Measurements from ENCODE around the gene CTNNA3.

Gene CTNNA3

GRCh38 chr10:67385089-67385488 lies 310.9 kb downstream of the CTNNA3 start:
- ATAC-seq (replicated peaks), result no peak
- Mint-ChIP-seq H3K4me3 (no peak overlapping the region), H3K27me3 (peaks cover 0 to 17% of the 10 kb centered on the region in 2 donors)

GRCh38 chr10:67331121-67331910 lies 364.7 kb downstream of the CTNNA3 start:
- Mint-ChIP-seq H3K27me3 (no peaks in the 10 kb centered on the region), H3K9me3 (peaks cover 0 to 7% of the 10 kb centered on the region in 2 donors), H3K4me3 (no peak overlapping the region), H3K4me1 (no peaks in the 10 kb centered on the region), H3K36me3 (no peaks in the 10 kb centered on the region), H3K27ac (no peak overlapping the region)
- DNase-seq, result no peak
- ATAC-seq (replicated peaks), result no peak

More at GRCh38 chr10:67385089-67385488, 310.9 kb downstream of the CTNNA3 start:
- Mint-ChIP-seq H3K27ac (no peak overlapping the region), H3K9me3 (peaks cover 0 to 3% of the 10 kb centered on the region in 2 donors), H3K36me3 (no peaks in the 10 kb centered on the region), H3K4me1 (peaks cover 0 to 2% of the 10 kb centered on the region in 2 donors)
- DNase-seq, result no peak

GRCh38 chr10:67327626-67328535 lies 368.1 kb downstream of the CTNNA3 start:
- peaks cover 0 to 2% of the 10 kb centered on the region in 2 donors for H3K36me3 Mint-ChIP-seq
- no peak overlapping the region for H3K4me3 Mint-ChIP-seq
- no peaks in the 10 kb centered on the region for H3K27me3 Mint-ChIP-seq
- DNase-seq, result no peak
- H3K9me3 Mint-ChIP-seq, result peaks cover 15 to 24% of the 10 kb centered on the region in 2 donors
- no peak overlapping the region for H3K27ac Mint-ChIP-seq
- no peak for ATAC-seq (replicated peaks)
- no peaks in the 10 kb centered on the region for H3K4me1 Mint-ChIP-seq

- Mint-ChIP-seq H3K4me3 (no peak overlapping the region), H3K9me3 (peaks cover 13 to 16% of the 10 kb centered on the region in 2 donors), H3K4me1 (no peaks in the 10 kb centered on the region), H3K36me3 (peaks cover 0 to 2% of the 10 kb centered on the region in 2 donors), H3K27ac (no peak overlapping the region), H3K27me3 (no peaks in the 10 kb centered on the region)
- DNase-seq (no peak), ATAC-seq (replicated peaks) (no peak)
Observed at GRCh38 chr10:67319976-67320375, 376.0 kb downstream of the CTNNA3 start.

- Mint-ChIP-seq H3K4me1 (no peaks in the 10 kb centered on the region), H3K4me3 (no peak overlapping the region), H3K27ac (no peak overlapping the region), H3K36me3 (no peaks in the 10 kb centered on the region), H3K9me3 (peaks cover 4 to 5% of the 10 kb centered on the region in 2 donors), H3K27me3 (no peaks in the 10 kb centered on the region)
- DNase-seq (no peak), ATAC-seq (replicated peaks) (no peak)
Observed at GRCh38 chr10:67308912-67309311, 387.1 kb downstream of the CTNNA3 start.

GRCh38 chr10:67306588-67307205 lies 389.3 kb downstream of the CTNNA3 start:
- no peak overlapping the region for H3K27ac Mint-ChIP-seq
- no peaks in the 10 kb centered on the region for H3K36me3 Mint-ChIP-seq
- DNase-seq, result no peak
- no peak for ATAC-seq (replicated peaks)
- H3K9me3 Mint-ChIP-seq, result peaks cover 4 to 5% of the 10 kb centered on the region in 2 donors
- H3K4me3 Mint-ChIP-seq, result no peak overlapping the region
- no peaks in the 10 kb centered on the region for H3K4me1 Mint-ChIP-seq
- no peaks in the 10 kb centered on the region for H3K27me3 Mint-ChIP-seq

- Mint-ChIP-seq H3K36me3 (no peaks in the 10 kb centered on the region), H3K27me3 (no peaks in the 10 kb centered on the region), H3K4me3 (no peak overlapping the region), H3K4me1 (no peaks in the 10 kb centered on the region), H3K9me3 (no peaks in the 10 kb centered on the region), H3K27ac (no peak overlapping the region)
- ATAC-seq (replicated peaks) (no peak), DNase-seq (no peak)
Observed at GRCh38 chr10:67302701-67303100, 393.3 kb downstream of the CTNNA3 start.

- no peak for ATAC-seq (replicated peaks)
- Mint-ChIP-seq H3K27ac (no peak overlapping the region), H3K4me1 (no peaks in the 10 kb centered on the region), H3K27me3 (no peaks in the 10 kb centered on the region), H3K36me3 (no peaks in the 10 kb centered on the region), H3K4me3 (no peak overlapping the region), H3K9me3 (no peaks in the 10 kb centered on the region)
- DNase-seq, result no peak
Observed at GRCh38 chr10:67299761-67300160, 396.2 kb downstream of the CTNNA3 start.

- no peak overlapping the region for H3K27ac Mint-ChIP-seq
- no peaks in the 10 kb centered on the region for H3K9me3 Mint-ChIP-seq
- no peaks in the 10 kb centered on the region for H3K36me3 Mint-ChIP-seq
- no peaks in the 10 kb centered on the region for H3K4me1 Mint-ChIP-seq
- DNase-seq, result no peak
- no peaks in the 10 kb centered on the region for H3K27me3 Mint-ChIP-seq
- ATAC-seq (replicated peaks), result no peak
- no peak overlapping the region for H3K4me3 Mint-ChIP-seq
Observed at GRCh38 chr10:67297637-67298181, 398.3 kb downstream of the CTNNA3 start.

- Mint-ChIP-seq H3K9me3 (no peaks in the 10 kb centered on the region), H3K4me1 (no peaks in the 10 kb centered on the region), H3K36me3 (no peaks in the 10 kb centered on the region), H3K27ac (no peak overlapping the region), H3K27me3 (no peaks in the 10 kb centered on the region), H3K4me3 (no peak overlapping the region)
- DNase-seq (no peak), ATAC-seq (replicated peaks) (no peak)
Observed at GRCh38 chr10:67296926-67297325, 399.1 kb downstream of the CTNNA3 start.

GRCh38 chr10:67288688-67289410 lies 407.1 kb downstream of the CTNNA3 start:
- Mint-ChIP-seq H3K4me1 (no peaks in the 10 kb centered on the region), H3K36me3 (no peaks in the 10 kb centered on the region), H3K27ac (no peak overlapping the region), H3K9me3 (no peaks in the 10 kb centered on the region), H3K4me3 (no peak overlapping the region), H3K27me3 (no peaks in the 10 kb centered on the region)
- ATAC-seq (replicated peaks) (no peak), DNase-seq (no peak)

GRCh38 chr10:67284589-67284988 lies 411.4 kb downstream of the CTNNA3 start:
- DNase-seq (no peak), ATAC-seq (replicated peaks) (no peak)
- H3K36me3 Mint-ChIP-seq, result no peaks in the 10 kb centered on the region
- H3K27ac Mint-ChIP-seq, result no peak overlapping the region
- no peaks in the 10 kb centered on the region for H3K4me1 Mint-ChIP-seq
- H3K27me3 Mint-ChIP-seq, result no peaks in the 10 kb centered on the region
- H3K4me3 Mint-ChIP-seq, result no peak overlapping the region
- H3K9me3 Mint-ChIP-seq, result no peaks in the 10 kb centered on the region

- no peaks in the 10 kb centered on the region for H3K9me3 Mint-ChIP-seq
- H3K4me1 Mint-ChIP-seq, result no peaks in the 10 kb centered on the region
- no peak for DNase-seq
- no peak overlapping the region for H3K4me3 Mint-ChIP-seq
- no peaks in the 10 kb centered on the region for H3K27me3 Mint-ChIP-seq
- no peak for ATAC-seq (replicated peaks)
- no peaks in the 10 kb centered on the region for H3K36me3 Mint-ChIP-seq
- H3K27ac Mint-ChIP-seq, result no peak overlapping the region
Observed at GRCh38 chr10:67282871-67283270, 413.1 kb downstream of the CTNNA3 start.

GRCh38 chr10:67280405-67280804 lies 415.6 kb downstream of the CTNNA3 start:
- no peaks in the 10 kb centered on the region for H3K36me3 Mint-ChIP-seq
- H3K4me1 Mint-ChIP-seq, result no peaks in the 10 kb centered on the region

More at GRCh38 chr10:67280405-67280804, 415.6 kb downstream of the CTNNA3 start:
- H3K9me3 Mint-ChIP-seq, result no peaks in the 10 kb centered on the region
- no peak overlapping the region for H3K27ac Mint-ChIP-seq
- no peak overlapping the region for H3K4me3 Mint-ChIP-seq
- DNase-seq, result no peak
- ATAC-seq (replicated peaks), result no peak
- no peaks in the 10 kb centered on the region for H3K27me3 Mint-ChIP-seq

Data from stimulated activated naive B cell treated with anti-CD40 and anti-IgM and Interleukin-4, amounts not matched to agents 10 μg/mL and 1 μg/mL and 100 μg/mL, for 72 hours (primary cell).